Activated naive CD8-positive, alpha-beta T cell (primary cell): Measurements from ENCODE around the gene SIRT2.

Experiments
- H3K27ac Mint-ChIP-seq: one replicate; pipeline ENCODE4 v1.8.0; 2021; ENCODE audit warnings: mixed read lengths
- H3K27me3 Mint-ChIP-seq: one replicate; pipeline ENCODE4 v1.8.0; 2021; ENCODE audit warnings: mixed read lengths
- H3K36me3 Mint-ChIP-seq: one replicate; pipeline ENCODE4 v1.8.0; 2021; ENCODE audit warnings: mixed read lengths
- H3K4me1 Mint-ChIP-seq: one replicate; pipeline ENCODE4 v1.8.0; 2021; ENCODE audit warnings: low read depth, mixed read lengths
- H3K4me3 Mint-ChIP-seq: one replicate; pipeline ENCODE4 v1.8.0; 2021; ENCODE audit warnings: mild to moderate bottlenecking, mixed read lengths
- H3K9me3 Mint-ChIP-seq: one replicate; pipeline ENCODE4 v1.8.0; 2021; ENCODE audit warnings: low read depth, mixed read lengths

The SIRT2 gene

GRCh38 chr19:38912600-38913514 lies 13.4 kb upstream of the SIRT2 start:
- peaks cover 9% of the 10 kb centered on the region for H3K4me1 Mint-ChIP-seq
- H3K9me3 Mint-ChIP-seq: no peaks in the 10 kb centered on the region
- no peaks in the 10 kb centered on the region for H3K27me3 Mint-ChIP-seq
- H3K27ac Mint-ChIP-seq: no peak overlapping the region
- no peak overlapping the region for H3K4me3 Mint-ChIP-seq
- H3K36me3 Mint-ChIP-seq: peaks cover 3% of the 10 kb centered on the region

GRCh38 chr19:38911388-38912001 lies 12.1 kb upstream of the SIRT2 start:
- H3K27ac Mint-ChIP-seq: no peak overlapping the region
- no peaks in the 10 kb centered on the region for H3K9me3 Mint-ChIP-seq
- no peaks in the 10 kb centered on the region for H3K27me3 Mint-ChIP-seq
- peaks cover 6% of the 10 kb centered on the region for H3K36me3 Mint-ChIP-seq
- no peak overlapping the region for H3K4me3 Mint-ChIP-seq
- H3K4me1 Mint-ChIP-seq: peaks cover 12% of the 10 kb centered on the region

- Mint-ChIP-seq H3K36me3 (peaks cover 6% of the 10 kb centered on the region), H3K4me1 (peaks cover 12% of the 10 kb centered on the region), H3K27ac (no peak overlapping the region), H3K9me3 (no peaks in the 10 kb centered on the region), H3K4me3 (no peak overlapping the region), H3K27me3 (no peaks in the 10 kb centered on the region)
Observed at GRCh38 chr19:38910488-38910887, 11.1 kb upstream of the SIRT2 start.

- H3K9me3 Mint-ChIP-seq: no peaks in the 10 kb centered on the region
- H3K27me3 Mint-ChIP-seq: no peaks in the 10 kb centered on the region
- peaks cover 10% of the 10 kb centered on the region for H3K36me3 Mint-ChIP-seq
- H3K27ac Mint-ChIP-seq: no peak overlapping the region
- H3K4me1 Mint-ChIP-seq: peaks cover 19% of the 10 kb centered on the region
- H3K4me3 Mint-ChIP-seq: no peak overlapping the region
Observed at GRCh38 chr19:38908911-38909310, 9.5 kb upstream of the SIRT2 start.

GRCh38 chr19:38907670-38908069 lies 8.3 kb upstream of the SIRT2 start:
- H3K4me3 Mint-ChIP-seq: no peak overlapping the region
- H3K4me1 Mint-ChIP-seq: peaks cover 21% of the 10 kb centered on the region
- H3K27ac Mint-ChIP-seq: no peak overlapping the region
- no peaks in the 10 kb centered on the region for H3K9me3 Mint-ChIP-seq
- H3K36me3 Mint-ChIP-seq: peaks cover 10% of the 10 kb centered on the region
- H3K27me3 Mint-ChIP-seq: no peaks in the 10 kb centered on the region

- Mint-ChIP-seq H3K36me3 (peaks cover 10% of the 10 kb centered on the region), H3K4me1 (peaks cover 22% of the 10 kb centered on the region), H3K9me3 (no peaks in the 10 kb centered on the region), H3K27me3 (no peaks in the 10 kb centered on the region), H3K27ac (no peak overlapping the region), H3K4me3 (no peak overlapping the region)
Observed at GRCh38 chr19:38907227-38907626, 7.8 kb upstream of the SIRT2 start.

GRCh38 chr19:38905620-38906019 lies 6.2 kb upstream of the SIRT2 start:
- Mint-ChIP-seq H3K9me3 (no peaks in the 10 kb centered on the region), H3K36me3 (peaks cover 10% of the 10 kb centered on the region), H3K27ac (peak overlapping the region; percentile 34), H3K4me3 (no peak overlapping the region), H3K27me3 (no peaks in the 10 kb centered on the region), H3K4me1 (peaks cover 32% of the 10 kb centered on the region)

- Mint-ChIP-seq H3K4me1 (peaks cover 34% of the 10 kb centered on the region), H3K27me3 (no peaks in the 10 kb centered on the region), H3K9me3 (no peaks in the 10 kb centered on the region), H3K4me3 (peak overlapping the region; percentile 31), H3K27ac (peak overlapping the region; percentile 34), H3K36me3 (peaks cover 10% of the 10 kb centered on the region)
Observed at GRCh38 chr19:38904581-38905539, 5.4 kb upstream of the SIRT2 start.

GRCh38 chr19:38901683-38902082 lies 2.3 kb upstream of the SIRT2 start:
- peak overlapping the region; percentile 99 for H3K4me3 Mint-ChIP-seq
- no peak overlapping the region for H3K27ac Mint-ChIP-seq
- no peaks in the 10 kb centered on the region for H3K9me3 Mint-ChIP-seq
- H3K4me1 Mint-ChIP-seq: peaks cover 42% of the 10 kb centered on the region
- peaks cover 4% of the 10 kb centered on the region for H3K36me3 Mint-ChIP-seq
- H3K27me3 Mint-ChIP-seq: no peaks in the 10 kb centered on the region

- Mint-ChIP-seq H3K27me3 (no peaks in the 10 kb centered on the region), H3K4me3 (peak overlapping the region; percentile 99), H3K4me1 (peaks cover 42% of the 10 kb centered on the region), H3K36me3 (peaks cover 4% of the 10 kb centered on the region), H3K27ac (peak overlapping the region; percentile 96), H3K9me3 (no peaks in the 10 kb centered on the region)
Observed at GRCh38 chr19:38900743-38901190, 1.3 kb upstream of the SIRT2 start.

- H3K27ac Mint-ChIP-seq: peak overlapping the region; percentile 96
- no peaks in the 10 kb centered on the region for H3K9me3 Mint-ChIP-seq
- H3K4me3 Mint-ChIP-seq: peak overlapping the region; percentile 99
- peaks cover 42% of the 10 kb centered on the region for H3K4me1 Mint-ChIP-seq
- H3K27me3 Mint-ChIP-seq: no peaks in the 10 kb centered on the region
- H3K36me3 Mint-ChIP-seq: peaks cover 4% of the 10 kb centered on the region
Observed at GRCh38 chr19:38900202-38900629, 798 bp upstream of the SIRT2 start.

GRCh38 chr19:38898788-38899446 lies 501 bp downstream of the SIRT2 start:
- peak overlapping the region; percentile 90 for H3K27ac Mint-ChIP-seq
- H3K4me3 Mint-ChIP-seq: peak overlapping the region; percentile 96
- H3K4me1 Mint-ChIP-seq: peaks cover 37% of the 10 kb centered on the region
- H3K9me3 Mint-ChIP-seq: no peaks in the 10 kb centered on the region
- no peaks in the 10 kb centered on the region for H3K27me3 Mint-ChIP-seq
- peaks cover 2% of the 10 kb centered on the region for H3K36me3 Mint-ChIP-seq

- Mint-ChIP-seq H3K9me3 (no peaks in the 10 kb centered on the region), H3K27ac (no peak overlapping the region), H3K27me3 (no peaks in the 10 kb centered on the region), H3K4me1 (peaks cover 21% of the 10 kb centered on the region), H3K4me3 (no peak overlapping the region), H3K36me3 (peaks cover 2% of the 10 kb centered on the region)
Observed at GRCh38 chr19:38894968-38895367, 4.5 kb downstream of the SIRT2 start.

GRCh38 chr19:38893341-38893771 lies 6.1 kb downstream of the SIRT2 start:
- no peak overlapping the region for H3K4me3 Mint-ChIP-seq
- H3K4me1 Mint-ChIP-seq: peaks cover 13% of the 10 kb centered on the region
- H3K27ac Mint-ChIP-seq: no peak overlapping the region
- H3K36me3 Mint-ChIP-seq: peaks cover 2% of the 10 kb centered on the region
- H3K9me3 Mint-ChIP-seq: no peaks in the 10 kb centered on the region
- no peaks in the 10 kb centered on the region for H3K27me3 Mint-ChIP-seq
